Retinal pigment epithelial cell (primary cell): ENCODE results near the gene DCAF17.

ENCODE experiments used
- DNase-seq: peaks from one replicate; pipeline ENCODE4 v3.0.0-alpha.2; 2010; ENCODE audit warnings: low read depth
- H3K4me3 ChIP-seq: 2 replicates; pipeline ENCODE4 v1.5.1; 2011; ENCODE audit warnings: mild to moderate bottlenecking, low read length, control low read depth, moderate library complexity
- CTCF ChIP-seq: conservative IDR thresholded peaks from 2 replicates; pipeline ENCODE4 v1.5.1; 2011; ENCODE audit warnings: low read depth, low read length, control low read depth, inconsistent platforms

DCAF17 gene

GRCh38 chr2:171459498-171459897, 25.5 kb downstream of the DCAF17 start:
- no peak for TF ChIP-seq CTCF

GRCh38 chr2:171460537-171460936, 26.5 kb downstream of the DCAF17 start:
- DNase-seq, result no peak
- H3K4me3 ChIP-seq, result no peak overlapping the region
- no peak for TF ChIP-seq CTCF

More at GRCh38 chr2:171459498-171459897, 25.5 kb downstream of the DCAF17 start:
- no peak for DNase-seq
- H3K4me3 ChIP-seq, result no peak overlapping the region

GRCh38 chr2:171469176-171469575, 35.1 kb downstream of the DCAF17 start:
- TF ChIP-seq CTCF, result no peak
- no peak for DNase-seq

GRCh38 chr2:171470129-171470528, 36.1 kb downstream of the DCAF17 start:
- no peak for DNase-seq
- no peak for TF ChIP-seq CTCF
- H3K4me3 ChIP-seq, result no peak overlapping the region

More at GRCh38 chr2:171469176-171469575, 35.1 kb downstream of the DCAF17 start:
- no peak overlapping the region for H3K4me3 ChIP-seq

- DNase-seq, result no peak
- no peak for TF ChIP-seq CTCF
- H3K4me3 ChIP-seq, result no peak overlapping the region
Observed at GRCh38 chr2:171475979-171476378, 42.0 kb downstream of the DCAF17 start.

- TF ChIP-seq CTCF, result no peak
- no peak for DNase-seq
- no peak overlapping the region for H3K4me3 ChIP-seq
Observed at GRCh38 chr2:171478345-171478744, 44.3 kb downstream of the DCAF17 start.

- H3K4me3 ChIP-seq, result no peak overlapping the region
- no peak for TF ChIP-seq CTCF
- no peak for DNase-seq
Observed at GRCh38 chr2:171479154-171479814, 45.3 kb downstream of the DCAF17 start.
